HG02973 (cell line): ENCODE data around the gene STON2.

Experiments
- ATAC-seq: cut with Tn5 transposase; IDR thresholded peaks from one replicate; pipeline ENCODE4 v1.9.1; 2021; ENCODE audit warnings: moderate library complexity; ENCODE audit not compliant: unreplicated experiment

Gene STON2

GRCh38 chr14:81340201-81340600, 59.9 kb downstream of the STON2 start:
- no peak for ATAC-seq

- ATAC-seq, result no peak
These were observed 63.1 kb downstream of the STON2 start for GRCh38 chr14:81337073-81337472.

- ATAC-seq, result no peak
These were observed 64.1 kb downstream of the STON2 start for GRCh38 chr14:81336009-81336408.

GRCh38 chr14:81332725-81333124, 67.4 kb downstream of the STON2 start:
- no peak for ATAC-seq

GRCh38 chr14:81331229-81332021, 68.7 kb downstream of the STON2 start:
- ATAC-seq, result no peak

- ATAC-seq, result no peak
These were observed 69.5 kb downstream of the STON2 start for GRCh38 chr14:81330619-81331122.

- no peak for ATAC-seq
These were observed 70.3 kb downstream of the STON2 start for GRCh38 chr14:81329640-81330381.

- no peak for ATAC-seq
These were observed 73.7 kb downstream of the STON2 start for GRCh38 chr14:81326451-81326850.

GRCh38 chr14:81324011-81324410, 76.1 kb downstream of the STON2 start:
- ATAC-seq, result no peak

- ATAC-seq, result no peak
These were observed 77.0 kb downstream of the STON2 start for GRCh38 chr14:81323093-81323492.

GRCh38 chr14:81319946-81320345, 80.2 kb downstream of the STON2 start:
- ATAC-seq, result no peak

- ATAC-seq, result no peak
These were observed 80.8 kb downstream of the STON2 start for GRCh38 chr14:81319314-81319713.

- no peak for ATAC-seq
These were observed 84.8 kb downstream of the STON2 start for GRCh38 chr14:81315341-81315740.

GRCh38 chr14:81314443-81315175, 85.5 kb downstream of the STON2 start:
- no peak for ATAC-seq

- ATAC-seq, result no peak
These were observed 86.2 kb downstream of the STON2 start for GRCh38 chr14:81313775-81314429.

GRCh38 chr14:81313200-81313599, 86.9 kb downstream of the STON2 start:
- ATAC-seq, result no peak

- no peak for ATAC-seq
These were observed 87.7 kb downstream of the STON2 start for GRCh38 chr14:81312289-81312876.

GRCh38 chr14:81311778-81312177, 88.3 kb downstream of the STON2 start:
- no peak for ATAC-seq

- no peak for ATAC-seq
These were observed 89.0 kb downstream of the STON2 start for GRCh38 chr14:81311141-81311540.

GRCh38 chr14:81310606-81311005, 89.5 kb downstream of the STON2 start:
- ATAC-seq, result no peak

- ATAC-seq, result no peak
These were observed 90.6 kb downstream of the STON2 start for GRCh38 chr14:81309511-81309910.
